Measurements from ENCODE around the gene CCDC188.

- TF ChIP-seq CTCF (IDR thresholded peaks at IDR 0.05; ENCODE audit: insufficient read depth, low read depth, low read length) (no peak), EZH2 (IDR thresholded peaks at IDR 0.05; ENCODE audit: insufficient read depth, low read length) (no peak)
Observed at GRCh38 chr22:20110359-20110985, 40.4 kb downstream of the CCDC188 start.
